NCI-H1048 (cell line): ENCODE measurements around the gene TMEM37.

Experiments used
- DNase-seq: peaks from one replicate; lab custom pipeline; 2025; lab: John Stamatoyannopoulos, UW

TMEM37 gene

GRCh38 chr2:119478188-119478977 is 46.7 kb downstream of the TMEM37 start:
- DNase-seq, result no peak

GRCh38 chr2:119478978-119479295 is 47.3 kb downstream of the TMEM37 start:
- DNase-seq, result no peak

- no peak for DNase-seq
These were observed 48.5 kb downstream of the TMEM37 start for GRCh38 chr2:119480184-119480583.

GRCh38 chr2:119480718-119481142 is 49.1 kb downstream of the TMEM37 start:
- DNase-seq, result no peak

GRCh38 chr2:119481501-119482455 is 50.1 kb downstream of the TMEM37 start:
- DNase-seq, result no peak

- DNase-seq, result no peak
These were observed 51.1 kb downstream of the TMEM37 start for GRCh38 chr2:119482481-119483394.

GRCh38 chr2:119483395-119483753 is 51.7 kb downstream of the TMEM37 start:
- no peak for DNase-seq

GRCh38 chr2:119483896-119484718 is 52.5 kb downstream of the TMEM37 start:
- DNase-seq, result no peak

GRCh38 chr2:119484834-119485233 is 53.2 kb downstream of the TMEM37 start:
- DNase-seq, result no peak

GRCh38 chr2:119485336-119486110 is 53.9 kb downstream of the TMEM37 start:
- DNase-seq, result no peak

- no peak for DNase-seq
These were observed 54.7 kb downstream of the TMEM37 start for GRCh38 chr2:119486196-119486827.

GRCh38 chr2:119486886-119487285 is 55.2 kb downstream of the TMEM37 start:
- DNase-seq, result no peak

GRCh38 chr2:119487434-119488244 is 56.0 kb downstream of the TMEM37 start:
- DNase-seq, result no peak
